Measurements from ENCODE around the gene TRPC4.
"Not testable (repeated sequence)": the region's sequence is repeated elsewhere in the genome, so short reads cannot be mapped to it uniquely, and the experiment has no call there.

Gene TRPC4

GRCh38 chr13:37595162-37595561, 274.4 kb downstream of the TRPC4 start:
- TF ChIP-seq CTCF (conservative IDR thresholded peaks at IDR 0.05; ENCODE audit: low read depth, low read length): no peak
- peak overlapping the region; percentile 9 for H3K4me3 ChIP-seq (ENCODE audit: low read depth, low read length)
- peak; percentile 70 for DNase-seq (ENCODE audit: low read depth)

GRCh38 chr13:37594550-37594949, 275.0 kb downstream of the TRPC4 start:
- H3K4me3 ChIP-seq (ENCODE audit: low read depth, low read length): no peak overlapping the region
- no peak for TF ChIP-seq CTCF (conservative IDR thresholded peaks at IDR 0.05; ENCODE audit: low read depth, low read length)
- no peak for DNase-seq (ENCODE audit: low read depth)

- peak; percentile 65 for DNase-seq (ENCODE audit: low read depth)
- H3K4me3 ChIP-seq (ENCODE audit: low read depth, low read length): not testable (repeated sequence)
Measured at GRCh38 chr13:37589381-37589780, 280.2 kb downstream of the TRPC4 start.

GRCh38 chr13:37587236-37587635, 282.3 kb downstream of the TRPC4 start:
- DNase-seq (ENCODE audit: low read depth): no peak
- H3K4me3 ChIP-seq (ENCODE audit: low read depth, low read length): no peak overlapping the region
- TF ChIP-seq CTCF (conservative IDR thresholded peaks at IDR 0.05; ENCODE audit: low read depth, low read length): no peak
